K562 (cell line): ENCODE measurements around the gene NCOA4. TPM values are rescaled to one million over a fixed set of nuclear protein-coding genes. Genes with fewer than 3 reads are reported as not detected.

ENCODE experiments used
- AFF4 ChIP-seq: sonication (generic); formaldehyde crosslinking; IDR thresholded peaks from 2 replicates; pipeline ENCODE4 v1.8.0; 2023; ENCODE audit warnings: mild to moderate bottlenecking, missing genetic modification reagents
- CHCHD3 ChIP-seq: fragments of 250-450 bp; sonication (Bioruptor Pico); IDR thresholded peaks from 2 replicates; pipeline ENCODE4 v2.1.2; 2022; ENCODE audit warnings: mild to moderate bottlenecking
- NCOA2 ChIP-seq, 2 experiments: fragments of 450-650 bp; IDR thresholded peaks; 2 replicates each; pipeline ENCODE4 v1.6.1; 2018; ENCODE audit warnings: mild to moderate bottlenecking in 2 of 2, moderate library complexity in 1 of 2; ENCODE audit not compliant: partially characterized antibody in 2 of 2
- SMARCE1 ChIP-seq: fragments of 450-650 bp; IDR thresholded peaks from 2 replicates; pipeline ENCODE4 v1.7.1; 2016; ENCODE audit warnings: mild to moderate bottlenecking
- SRSF3 ChIP-seq: fragments of 200-400 bp; formaldehyde crosslinking; IDR thresholded peaks from 2 replicates; pipeline ENCODE4 v1.6.1; 2016; ENCODE audit warnings: mild to moderate bottlenecking, low read length, moderate library complexity; ENCODE audit not compliant: insufficient read depth
- TAL1 ChIP-seq: fragments of 450-650 bp; IDR thresholded peaks from 2 replicates; pipeline ENCODE4 v1.6.1; 2016; ENCODE audit warnings: mild to moderate bottlenecking
- TCF3 ChIP-seq: sonication (generic); formaldehyde crosslinking; IDR thresholded peaks from 2 replicates; pipeline ENCODE4 v1.4.0; 2020; ENCODE audit warnings: mild to moderate bottlenecking, missing genetic modification reagents
- VEZF1 ChIP-seq: fragments of 200-800 bp; sonication (Bioruptor generic); IDR thresholded peaks from 2 replicates; pipeline ENCODE4 v1.6.1; 2017; ENCODE audit warnings: missing genetic modification characterization, missing compliant biosample characterization
- ZFP1 ChIP-seq: fragments of 450-650 bp; formaldehyde crosslinking; IDR thresholded peaks from 2 replicates; pipeline ENCODE4 v1.4.0; 2020; ENCODE audit warnings: mild to moderate bottlenecking, mixed read lengths
- ZNF184 ChIP-seq: sonication (generic); formaldehyde crosslinking; IDR thresholded peaks from 2 replicates; pipeline ENCODE4 v1.5.0; 2020; ENCODE audit warnings: missing genetic modification reagents
- polyA plus RNA-seq, 8 experiments: library from polyadenylated mRNA; depleted of rRNA in 4 of 8; stranded (reverse) in 5 of 8; unstranded in 3 of 8; fragments of >200 nt; fragmentation: Nextera tagmentation in 2 of 8; fragmentation: Illumina TruSeq in 1 of 8; extraction: Ambion mirVana in 2 of 8; extraction: Trizol in 1 of 8; gene quantifications; 2 replicates each; pipeline versions ENCODE4 v1.2.1 to v1.2.3, GENCODE V29; 2011 to 2014; ENCODE audit warnings: inconsistent platforms in 1 of 8, missing spikeins in 1 of 8
- total RNA-seq, 7 experiments: library from RNA; depleted of rRNA in 6 of 7; stranded (reverse); fragments of >200 nt in 6 of 7; fragmentation: Illumina TruSeq in 2 of 7; extraction: Trizol in 2 of 7; gene quantifications; 2 replicates each; pipeline versions ENCODE4 v1.2.1 to v1.2.3, GENCODE V29; 2011 to 2021; ENCODE audit warnings: low replicate concordance in 1 of 7
- TF ChIP-seq, protein P1 (sequence below), 3 experiments: fragments of 200-800 bp in 1 of 3; sonication (Bioruptor generic) in 1 of 3; sonication (generic) in 1 of 3; formaldehyde crosslinking in 1 of 3; IDR thresholded peaks; 2 replicates each; pipeline versions ENCODE4 v1.6.1 to v1.8.0; 2016 to 2022; ENCODE audit warnings: mild to moderate bottlenecking in 2 of 3, missing compliant biosample characterization in 2 of 3, missing genetic modification characterization in 2 of 3, missing genetic modification reagents in 1 of 3
- TF ChIP-seq, protein P2 (sequence below): IDR thresholded peaks from 2 replicates; pipeline ENCODE4 v1.6.1; 2014; ENCODE audit warnings: antibody characterized with exemption
- TF ChIP-seq, protein P3 (sequence below): fragments of 450-650 bp; IDR thresholded peaks from 2 replicates; pipeline ENCODE4 v1.6.1; 2016
- TF ChIP-seq, protein P4 (sequence below): fragments of 450-650 bp; formaldehyde crosslinking; IDR thresholded peaks from 2 replicates; pipeline ENCODE4 v1.4.0; 2020; ENCODE audit warnings: mild to moderate bottlenecking

Gene NCOA4
- total and polyA plus RNA-seq, 9 of the 15 experiments (the other 6 are each of a cell fraction or from before 2014, with no cell fraction given): 89.8 to 283 (median 181) TPM

DNA sequence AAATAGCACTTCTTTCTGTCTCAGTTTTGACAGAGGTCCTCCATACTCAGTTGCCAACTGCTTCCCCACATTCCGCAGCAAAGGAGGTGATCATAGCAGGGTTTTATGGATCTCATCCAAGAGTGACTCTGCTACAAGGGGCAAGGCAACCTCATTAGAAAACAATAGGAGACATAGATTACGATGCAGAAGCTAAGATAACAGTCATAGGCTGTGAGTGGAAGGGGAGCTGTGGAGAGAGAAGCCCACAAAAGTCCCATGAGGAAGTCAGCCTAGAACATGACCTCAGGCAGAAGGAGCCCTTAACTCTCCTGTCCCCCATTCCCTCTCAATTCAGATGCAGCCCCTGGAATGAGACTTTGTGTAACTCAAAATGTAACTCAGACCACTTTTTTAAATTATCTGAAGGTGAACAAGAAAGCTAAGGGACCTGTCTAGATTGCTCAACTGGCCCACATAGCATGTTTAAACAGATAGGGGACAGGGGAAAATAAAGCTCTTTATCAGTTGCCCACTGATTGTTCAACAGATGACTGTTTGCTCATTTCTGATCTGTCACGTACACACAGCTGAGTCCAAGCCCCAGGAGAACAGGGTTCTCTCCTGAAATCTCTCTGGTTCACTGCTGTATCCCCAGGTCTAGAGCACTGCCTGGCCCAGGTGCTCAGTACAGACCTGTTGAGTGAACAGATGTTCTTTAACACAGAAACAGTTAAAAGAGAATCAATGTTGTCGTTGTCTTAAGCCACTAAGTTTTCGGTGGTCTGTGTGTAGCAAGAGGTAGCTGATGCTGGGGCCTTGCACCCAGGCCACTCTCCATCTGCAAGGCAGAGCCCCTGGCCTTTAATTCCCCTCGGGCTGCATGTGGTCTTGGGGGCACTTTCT, 1.5 kb upstream of the NCOA4 start (continued):
- TF ChIP-seq AFF4 (CRISPR knock-in tag) (no peak), TCF3 (CRISPR knock-in tag) (peak; percentile 61), CHCHD3 (no peak), ZFP1 (CRISPR knock-in tag) (no peak), VEZF1 (no peak; the same call in 1 of the 2 replicates), SMARCE1 (peak; percentile 60), ZNF184 (no peak), SRSF3 (no peak), TAL1 (peak; percentile 74; the same call in 1 of the 2 replicates), NCOA2 (IDR thresholded peaks at IDR 0.05; ENCODE audit: partially characterized antibody in 2 of 2) (no peak)
- TF ChIP-seq, protein P1, sequence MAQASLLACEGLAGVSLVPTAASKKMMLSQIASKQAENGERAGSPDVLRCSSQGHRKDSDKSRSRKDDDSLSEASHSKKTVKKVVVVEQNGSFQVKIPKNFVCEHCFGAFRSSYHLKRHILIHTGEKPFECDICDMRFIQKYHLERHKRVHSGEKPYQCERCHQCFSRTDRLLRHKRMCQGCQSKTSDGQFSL (CRISPR knock-in tag; IDR thresholded peaks at IDR 0.05): no peak
- TF ChIP-seq, protein P1 (tag; IDR thresholded peaks at IDR 0.05): no peak
- TF ChIP-seq, protein P2, sequence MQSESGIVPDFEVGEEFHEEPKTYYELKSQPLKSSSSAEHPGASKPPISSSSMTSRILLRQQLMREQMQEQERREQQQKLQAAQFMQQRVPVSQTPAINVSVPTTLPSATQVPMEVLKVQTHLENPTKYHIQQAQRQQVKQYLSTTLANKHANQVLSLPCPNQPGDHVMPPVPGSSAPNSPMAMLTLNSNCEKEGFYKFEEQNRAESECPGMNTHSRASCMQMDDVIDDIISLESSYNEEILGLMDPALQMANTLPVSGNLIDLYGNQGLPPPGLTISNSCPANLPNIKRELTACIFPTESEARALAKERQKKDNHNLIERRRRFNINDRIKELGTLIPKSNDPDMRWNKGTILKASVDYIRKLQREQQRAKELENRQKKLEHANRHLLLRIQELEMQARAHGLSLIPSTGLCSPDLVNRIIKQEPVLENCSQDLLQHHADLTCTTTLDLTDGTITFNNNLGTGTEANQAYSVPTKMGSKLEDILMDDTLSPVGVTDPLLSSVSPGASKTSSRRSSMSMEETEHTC: no peak
- TF ChIP-seq, protein P3, sequence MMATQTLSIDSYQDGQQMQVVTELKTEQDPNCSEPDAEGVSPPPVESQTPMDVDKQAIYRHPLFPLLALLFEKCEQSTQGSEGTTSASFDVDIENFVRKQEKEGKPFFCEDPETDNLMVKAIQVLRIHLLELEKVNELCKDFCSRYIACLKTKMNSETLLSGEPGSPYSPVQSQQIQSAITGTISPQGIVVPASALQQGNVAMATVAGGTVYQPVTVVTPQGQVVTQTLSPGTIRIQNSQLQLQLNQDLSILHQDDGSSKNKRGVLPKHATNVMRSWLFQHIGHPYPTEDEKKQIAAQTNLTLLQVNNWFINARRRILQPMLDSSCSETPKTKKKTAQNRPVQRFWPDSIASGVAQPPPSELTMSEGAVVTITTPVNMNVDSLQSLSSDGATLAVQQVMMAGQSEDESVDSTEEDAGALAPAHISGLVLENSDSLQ: no peak
- TF ChIP-seq, protein P4, sequence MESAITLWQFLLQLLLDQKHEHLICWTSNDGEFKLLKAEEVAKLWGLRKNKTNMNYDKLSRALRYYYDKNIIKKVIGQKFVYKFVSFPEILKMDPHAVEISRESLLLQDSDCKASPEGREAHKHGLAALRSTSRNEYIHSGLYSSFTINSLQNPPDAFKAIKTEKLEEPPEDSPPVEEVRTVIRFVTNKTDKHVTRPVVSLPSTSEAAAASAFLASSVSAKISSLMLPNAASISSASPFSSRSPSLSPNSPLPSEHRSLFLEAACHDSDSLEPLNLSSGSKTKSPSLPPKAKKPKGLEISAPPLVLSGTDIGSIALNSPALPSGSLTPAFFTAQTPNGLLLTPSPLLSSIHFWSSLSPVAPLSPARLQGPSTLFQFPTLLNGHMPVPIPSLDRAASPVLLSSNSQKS (CRISPR knock-in tag): no peak
